Cardiac septum (tissue), 1 donor: ENCODE results near the gene ZDHHC11B. TPM values are rescaled to one million over a fixed set of nuclear protein-coding genes. Genes with fewer than 3 reads are reported as not detected.
"Not testable (repeated sequence)": the region's sequence is repeated elsewhere in the genome, so short reads cannot be mapped to it uniquely, and the experiment has no call there.

Experiments used
- DNase-seq: peaks from one replicate; pipeline ENCODE4 v3.0.0-alpha.2; 2020; ENCODE audit warnings: low spot score
- intact Hi-C: fragments of 100-400 bp; cut with DNase I; formaldehyde crosslinking; loops from one replicate; pipeline ENCODE4 v1.14.0; 2022
- total RNA-seq: library from RNA; stranded (reverse); fragmentation: NEBNext Ultra II Directional; extraction: Animal tissue kit (Norgen Biotek cat#: 25700); gene quantifications from one replicate; pipeline ENCODE4 v1.2.1, GENCODE V29; 2021
- donor health status: DM: no; HTN: no; CAD: no.

Gene ZDHHC11B
- total RNA-seq, 1 donor from 2014 or later = 5.5 TPM

GRCh38 chr5:743696-744404 is 40.7 kb downstream of the ZDHHC11B start:
- intact Hi-C loops, DNase-seq: not testable (repeated sequence)

GRCh38 chr5:742276-742675 is 42.3 kb downstream of the ZDHHC11B start:
- intact Hi-C loops, DNase-seq: not testable (repeated sequence)

DNA sequence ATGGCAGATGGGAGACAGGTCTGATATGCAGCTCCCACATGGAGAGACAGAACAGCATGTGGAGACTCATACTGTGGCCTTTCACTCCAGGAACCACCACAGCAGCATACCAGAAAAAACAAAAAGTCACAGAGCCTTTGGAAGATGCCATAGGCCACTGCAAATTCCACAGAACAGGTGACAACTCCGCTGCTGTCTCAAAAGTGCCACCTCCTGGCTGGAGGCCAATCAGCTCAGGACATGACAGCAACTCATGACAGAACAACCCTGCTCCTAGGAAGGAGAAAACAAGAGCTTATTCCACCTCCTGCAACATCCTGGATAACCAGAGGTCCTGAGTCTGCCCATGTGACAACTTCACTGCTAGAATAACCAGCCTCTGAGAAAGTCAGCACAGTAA is 50.4 kb downstream of the ZDHHC11B start:
- intact Hi-C loops = not testable (repeated sequence)

DNA sequence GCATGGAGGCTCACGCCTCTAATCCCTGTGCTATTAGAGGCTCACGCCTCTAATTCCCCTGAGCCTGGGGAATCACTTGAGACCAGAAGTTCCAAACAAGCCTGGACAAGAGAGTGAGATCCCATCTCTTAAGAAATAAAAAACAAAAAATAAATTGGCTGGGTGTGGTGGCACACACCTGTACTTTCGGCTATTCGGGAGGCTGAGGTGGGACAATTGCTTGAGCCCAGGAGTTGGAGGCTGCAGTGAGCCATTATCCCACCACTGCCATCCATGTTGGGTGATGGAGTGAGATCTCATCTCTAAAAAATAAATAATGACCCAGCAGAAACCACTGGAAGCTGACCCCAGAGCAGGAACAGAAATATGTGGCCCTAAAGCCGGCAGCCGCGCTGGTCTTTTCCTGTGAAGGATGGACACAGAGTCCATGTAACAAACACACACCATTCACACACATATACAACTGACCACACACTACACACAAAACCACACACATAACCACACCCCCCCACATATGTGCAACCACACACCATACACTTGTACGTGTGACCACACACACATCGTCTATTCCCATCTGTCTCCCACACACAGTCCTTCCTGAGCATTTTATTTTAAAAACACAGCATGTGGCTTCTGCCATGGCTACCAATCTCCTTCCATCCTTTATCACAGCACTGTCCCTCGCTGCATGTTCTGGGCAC is 51.6 kb downstream of the ZDHHC11B start:
- intact Hi-C loops, DNase-seq: not testable (repeated sequence)

More for the DNA sequence above, 50.4 kb downstream of the ZDHHC11B start:
- DNase-seq = not testable (repeated sequence)

GRCh38 chr5:729225-729624 is 55.3 kb downstream of the ZDHHC11B start:
- DNase-seq, intact Hi-C loops: not testable (repeated sequence)

DNA sequence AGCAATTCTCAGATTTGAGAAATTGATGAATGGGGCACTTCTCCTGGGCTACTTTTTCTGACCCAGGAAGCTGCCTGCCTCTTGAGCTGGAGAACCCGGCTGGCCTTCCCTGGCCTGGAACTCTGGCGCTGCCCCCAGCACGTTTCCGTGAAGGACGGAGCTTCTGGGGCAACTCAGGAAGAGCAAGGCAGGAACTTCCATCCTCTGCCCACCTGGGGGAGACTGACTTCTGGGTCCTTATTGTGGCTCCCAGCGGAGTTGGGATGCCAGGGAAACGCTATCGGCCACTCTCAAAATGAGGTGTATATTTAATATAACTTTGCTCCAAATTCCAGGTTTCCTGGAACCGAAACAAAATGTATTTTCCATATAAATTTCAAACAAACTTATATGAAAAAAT is 57.4 kb downstream of the ZDHHC11B start:
- intact Hi-C loops, DNase-seq: not testable (repeated sequence)

DNA sequence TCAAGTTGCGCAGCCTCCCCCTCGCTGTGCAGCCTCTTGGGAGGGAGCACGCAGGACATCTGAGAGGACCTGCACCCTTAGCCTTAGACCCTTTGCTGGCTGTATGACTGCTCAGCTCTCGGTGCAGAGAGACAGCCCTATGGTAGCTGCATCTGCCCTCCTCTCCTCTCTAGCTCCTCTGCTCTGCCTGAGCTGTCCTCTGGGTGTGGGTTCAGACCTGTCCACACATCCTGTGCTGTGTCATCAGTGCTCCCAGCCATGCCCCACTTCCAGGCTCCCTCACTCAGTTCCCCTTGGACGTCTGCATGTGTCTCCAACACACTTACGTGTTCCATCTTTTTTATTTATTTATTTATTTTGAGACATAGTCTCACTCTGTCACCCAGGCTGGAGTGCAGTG is 60.7 kb downstream of the ZDHHC11B start:
- intact Hi-C loops = not testable (repeated sequence)

GRCh38 chr5:723309-723708 is 61.2 kb downstream of the ZDHHC11B start:
- DNase-seq, intact Hi-C loops: not testable (repeated sequence)

More for the DNA sequence above, 60.7 kb downstream of the ZDHHC11B start:
- not testable (repeated sequence) for DNase-seq

- DNase-seq, intact Hi-C loops: not testable (repeated sequence)
Measured at GRCh38 chr5:719379-719778, 65.2 kb downstream of the ZDHHC11B start.

DNA sequence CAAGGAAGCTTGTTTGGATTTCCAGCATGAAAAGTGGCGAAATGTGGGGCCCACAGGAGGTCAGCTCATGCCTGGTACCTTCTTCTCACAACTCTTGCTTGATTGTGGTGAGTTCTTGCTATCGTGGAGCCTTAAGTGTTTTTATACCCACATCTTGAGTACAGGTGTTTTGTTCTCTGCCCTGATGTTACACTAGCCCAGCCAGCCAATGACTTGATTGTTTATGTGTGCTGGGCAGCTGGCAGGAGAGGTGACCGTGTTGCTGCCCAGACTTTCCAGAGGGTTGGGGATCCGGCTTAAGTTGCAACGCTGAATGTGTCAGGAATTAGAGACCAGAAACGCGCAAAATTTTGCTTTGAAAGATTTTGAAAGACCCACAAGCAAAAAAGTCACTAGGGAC is 67.4 kb downstream of the ZDHHC11B start:
- intact Hi-C loops = no loop called here
- no peak for DNase-seq

DNA sequence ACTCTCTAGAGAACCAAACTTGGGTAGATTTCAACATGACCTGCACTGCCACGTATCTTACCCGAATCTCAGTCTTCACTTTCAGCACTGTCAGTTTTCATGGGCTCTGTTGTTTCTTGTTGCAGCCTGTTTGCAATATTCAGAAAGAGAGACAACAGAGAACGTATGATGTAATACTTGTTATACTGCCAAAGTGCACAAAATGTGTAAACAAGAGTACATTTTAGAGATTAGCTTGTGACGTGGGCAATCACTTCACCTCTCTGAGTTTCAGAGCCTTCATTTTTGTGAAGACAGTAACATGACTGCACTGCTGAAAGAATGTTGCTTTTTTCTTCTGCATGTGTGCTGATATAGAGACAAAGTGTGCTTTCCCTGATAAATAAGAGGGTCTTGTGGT is 67.8 kb downstream of the ZDHHC11B start:
- DNase-seq, intact Hi-C loops: not testable (repeated sequence)

DNA sequence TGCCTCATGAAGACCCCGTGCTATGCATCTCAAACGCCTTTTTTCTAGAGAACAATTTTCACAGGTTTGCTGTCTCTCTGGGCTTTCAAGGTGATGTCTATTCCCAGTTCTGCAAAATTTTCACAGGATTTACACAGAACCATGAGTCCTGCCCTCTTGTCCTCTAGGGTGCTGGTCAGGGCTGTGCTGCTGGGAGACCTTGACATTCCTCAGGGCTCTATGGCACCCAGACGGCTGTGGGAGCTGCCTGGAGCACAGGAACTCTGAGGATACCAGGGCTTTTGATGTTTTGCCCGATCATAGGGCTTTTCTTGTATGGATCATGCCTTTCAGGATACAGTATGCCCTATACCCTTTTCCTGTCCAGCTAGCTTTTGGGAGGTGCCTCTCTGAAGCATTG is 68.9 kb downstream of the ZDHHC11B start:
- DNase-seq, intact Hi-C loops: not testable (repeated sequence)

DNA sequence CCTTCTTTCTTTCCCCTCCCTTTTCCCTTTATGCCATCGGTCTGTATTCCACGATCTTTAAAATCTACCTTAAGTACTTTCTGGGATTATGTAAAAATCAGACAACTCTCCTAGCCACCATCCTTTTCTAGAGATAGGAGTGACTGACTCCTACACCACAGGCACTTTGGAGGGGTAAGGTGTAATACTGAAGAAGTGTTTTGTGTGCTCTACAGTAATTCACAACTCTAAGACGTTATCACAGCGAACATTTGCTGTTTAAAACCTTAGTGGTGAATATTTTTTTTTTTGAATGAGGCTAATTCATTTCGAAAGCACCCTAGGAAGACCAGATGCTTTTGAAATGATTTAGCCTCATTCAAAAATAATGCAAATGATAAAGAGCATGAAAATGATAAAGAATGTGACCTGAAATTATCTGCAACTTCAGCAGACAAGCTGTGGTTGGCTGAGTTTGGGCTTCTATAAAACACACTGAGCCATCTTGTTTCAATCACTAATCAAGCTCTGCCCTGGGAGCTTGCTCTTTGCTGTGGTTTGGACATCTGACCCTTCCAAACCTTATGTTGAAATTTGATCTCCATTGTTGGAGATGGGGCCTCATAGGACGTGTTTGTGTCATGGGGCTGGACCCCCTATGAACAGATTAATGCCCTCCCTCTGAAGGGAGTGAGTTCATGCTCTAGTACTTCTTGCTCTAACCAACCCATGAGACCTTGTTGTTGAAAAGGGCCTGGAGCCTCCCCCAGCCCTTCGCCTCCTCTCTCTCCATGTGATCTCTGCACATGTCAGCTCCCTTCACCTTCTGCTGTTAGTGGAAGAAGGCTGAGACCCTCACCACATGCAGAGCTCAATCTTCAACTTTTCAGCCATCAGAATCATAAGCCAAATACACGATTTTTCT is 70.1 kb downstream of the ZDHHC11B start:
- DNase-seq, intact Hi-C loops: not testable (repeated sequence)

GRCh38 chr5:713686-714085 is 70.8 kb downstream of the ZDHHC11B start:
- intact Hi-C loops, DNase-seq: not testable (repeated sequence)

DNA sequence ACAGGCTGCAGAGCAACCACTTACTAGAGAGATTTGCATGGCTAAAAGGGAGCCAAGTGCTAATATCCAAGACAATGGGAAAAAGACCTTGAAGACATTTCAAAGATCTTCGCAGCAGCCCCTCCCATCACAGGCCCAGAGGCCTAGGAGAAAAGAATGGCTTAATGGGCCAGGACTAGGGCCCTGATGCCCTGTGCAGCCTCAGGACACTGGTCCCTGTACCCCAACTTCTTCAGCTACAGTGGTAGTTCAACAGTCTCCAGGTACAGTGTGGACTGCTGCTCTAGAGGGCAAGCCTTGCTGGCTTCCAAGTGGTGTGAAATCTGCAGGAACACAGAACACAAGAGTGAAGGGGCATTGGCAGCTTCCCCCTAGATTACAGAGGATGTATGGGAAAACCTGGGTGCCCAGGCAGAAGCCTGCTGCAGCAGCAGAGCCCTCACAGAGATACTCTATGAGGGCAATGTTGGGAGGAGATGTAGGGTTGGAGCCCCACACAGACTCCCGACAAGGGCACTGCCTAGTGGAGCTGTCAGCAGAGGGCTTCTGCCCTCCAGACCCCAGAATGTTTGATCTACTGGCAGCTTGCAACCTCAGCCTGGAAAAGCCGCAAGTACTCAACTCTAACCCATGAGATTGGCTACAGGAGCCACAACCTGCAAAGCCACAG is 75.5 kb downstream of the ZDHHC11B start:
- DNase-seq, intact Hi-C loops: not testable (repeated sequence)

- DNase-seq, intact Hi-C loops: not testable (repeated sequence)
Measured at GRCh38 chr5:708374-708773, 76.2 kb downstream of the ZDHHC11B start.

- DNase-seq, intact Hi-C loops: not testable (repeated sequence)
Measured at GRCh38 chr5:706127-706526, 78.4 kb downstream of the ZDHHC11B start.

- intact Hi-C loops = not testable (repeated sequence)
- DNase-seq = peak; percentile 72
Measured at GRCh38 chr5:696753-697702, 87.5 kb downstream of the ZDHHC11B start.
